ENCODE results near the gene KRT72. TPM values are rescaled to one million over a fixed set of nuclear protein-coding genes. Genes with fewer than 3 reads are reported as not detected.

Gene KRT72
- total RNA-seq, 2 experiments from 2014 or later = 0.16 to 0.32 TPM

DNA sequence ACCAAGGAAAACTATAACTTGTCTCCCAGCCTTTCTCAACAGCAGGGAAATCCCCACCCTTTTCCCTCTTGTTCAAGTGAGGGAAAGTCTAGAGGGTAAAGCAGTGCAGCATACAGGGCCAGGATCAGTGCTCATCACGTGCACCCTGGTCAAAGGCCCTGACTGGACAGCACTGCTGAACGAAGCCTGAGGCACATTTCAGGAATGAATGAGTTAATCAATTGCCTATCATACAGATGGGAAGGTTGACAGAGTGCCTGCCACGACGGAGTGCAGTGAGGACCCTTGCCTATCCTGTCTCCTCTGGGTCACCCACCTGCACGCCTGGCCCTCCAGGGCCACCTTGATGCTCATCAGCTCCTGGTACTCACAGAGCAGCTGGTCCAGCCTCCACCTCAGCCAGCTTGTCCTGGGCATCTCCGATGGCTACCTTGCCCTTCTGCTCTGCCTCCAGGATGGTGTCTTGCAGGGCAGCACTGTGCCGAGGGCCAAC lies 28.8 kb upstream of the KRT72 start:
- Mint-ChIP-seq H3K4me1 (ENCODE audit: low read depth) (peaks cover 56% of the 10 kb centered on the region), H3K27me3 (no peaks in the 10 kb centered on the region), H3K36me3 (ENCODE audit: low read depth) (no peaks in the 10 kb centered on the region), H3K27ac (no peak overlapping the region), H3K4me3 (no peak overlapping the region), H3K9me3 (no peaks in the 10 kb centered on the region)
- intact Hi-C loops (cut with micrococcal nuclease) = no loop called here
- ChIA-PET CTCF (no interaction called here), POLR2A (no interaction called here)
- TF ChIP-seq, protein P1, sequence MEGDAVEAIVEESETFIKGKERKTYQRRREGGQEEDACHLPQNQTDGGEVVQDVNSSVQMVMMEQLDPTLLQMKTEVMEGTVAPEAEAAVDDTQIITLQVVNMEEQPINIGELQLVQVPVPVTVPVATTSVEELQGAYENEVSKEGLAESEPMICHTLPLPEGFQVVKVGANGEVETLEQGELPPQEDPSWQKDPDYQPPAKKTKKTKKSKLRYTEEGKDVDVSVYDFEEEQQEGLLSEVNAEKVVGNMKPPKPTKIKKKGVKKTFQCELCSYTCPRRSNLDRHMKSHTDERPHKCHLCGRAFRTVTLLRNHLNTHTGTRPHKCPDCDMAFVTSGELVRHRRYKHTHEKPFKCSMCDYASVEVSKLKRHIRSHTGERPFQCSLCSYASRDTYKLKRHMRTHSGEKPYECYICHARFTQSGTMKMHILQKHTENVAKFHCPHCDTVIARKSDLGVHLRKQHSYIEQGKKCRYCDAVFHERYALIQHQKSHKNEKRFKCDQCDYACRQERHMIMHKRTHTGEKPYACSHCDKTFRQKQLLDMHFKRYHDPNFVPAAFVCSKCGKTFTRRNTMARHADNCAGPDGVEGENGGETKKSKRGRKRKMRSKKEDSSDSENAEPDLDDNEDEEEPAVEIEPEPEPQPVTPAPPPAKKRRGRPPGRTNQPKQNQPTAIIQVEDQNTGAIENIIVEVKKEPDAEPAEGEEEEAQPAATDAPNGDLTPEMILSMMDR (IDR thresholded peaks at IDR 0.05) = no peak
- ATAC-seq (no peak), DNase-seq (no peak)

DNA sequence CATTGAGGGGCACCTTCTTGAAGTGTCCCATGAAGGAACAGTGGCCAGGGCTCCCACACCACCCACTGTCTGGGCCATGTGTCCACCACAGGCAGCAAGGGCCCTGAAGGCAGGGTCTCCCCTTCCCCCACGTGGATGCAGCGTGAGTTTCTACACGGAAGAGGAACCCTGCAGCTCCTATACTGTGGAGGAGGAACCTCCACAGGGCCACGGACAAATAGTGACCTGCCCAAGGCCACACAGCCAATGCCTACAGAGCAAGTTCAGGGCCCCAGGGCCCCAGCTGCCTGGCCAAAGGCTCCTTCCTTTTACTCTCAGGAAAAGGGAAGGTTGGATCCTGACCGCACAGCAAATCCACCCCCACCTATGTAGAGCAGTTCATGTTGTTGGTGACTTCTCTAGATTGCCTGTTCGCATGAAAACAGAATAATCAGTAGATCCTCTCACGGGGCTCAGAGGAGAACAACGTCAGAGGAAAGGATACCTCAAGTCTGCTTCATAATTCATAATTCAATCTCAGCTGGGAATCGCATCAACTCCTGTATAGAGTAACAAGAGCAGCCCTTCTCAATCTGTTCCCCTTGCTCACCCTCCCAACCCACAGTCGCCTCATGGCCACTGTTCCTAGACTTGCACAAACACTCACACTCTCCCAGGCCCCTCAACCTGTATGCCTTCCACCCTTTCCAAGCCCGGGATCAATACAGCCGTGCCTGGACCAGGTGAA lies 28.2 kb upstream of the KRT72 start:
- peaks cover 56% of the 10 kb centered on the region for H3K4me1 Mint-ChIP-seq (ENCODE audit: low read depth)
- CTCF ChIA-PET = no interaction called here

DNA sequence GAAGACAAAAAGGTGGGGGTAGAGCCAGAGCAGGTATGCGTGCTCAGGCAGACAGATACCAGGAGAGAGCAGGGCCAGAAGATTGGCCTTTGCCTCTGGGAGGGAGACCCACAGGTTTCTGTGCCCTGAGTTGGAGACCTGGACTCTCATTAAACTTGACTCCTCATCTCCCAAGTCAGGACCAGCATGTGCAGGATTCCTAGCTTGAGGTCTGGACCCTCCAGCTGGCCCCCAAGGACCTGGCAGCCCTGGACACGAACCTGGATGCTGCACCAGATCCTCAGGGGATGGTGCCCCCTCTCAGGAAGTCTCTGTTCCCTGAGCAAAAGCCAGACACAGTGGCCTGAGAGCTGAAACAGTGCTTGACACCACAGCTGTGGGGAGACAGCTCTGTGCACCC lies 27.6 kb upstream of the KRT72 start:
- TF ChIP-seq, protein P1 (IDR thresholded peaks at IDR 0.05) = no peak
- H3K9me3 Mint-ChIP-seq = no peaks in the 10 kb centered on the region
- intact Hi-C loops (cut with micrococcal nuclease) = no loop called here
- no peaks in the 10 kb centered on the region for H3K36me3 Mint-ChIP-seq (ENCODE audit: low read depth)
- ATAC-seq = no peak
- CTCF ChIA-PET = no interaction called here
- no peak for DNase-seq
- peaks cover 51% of the 10 kb centered on the region for H3K4me1 Mint-ChIP-seq (ENCODE audit: low read depth)
- POLR2A ChIA-PET = no interaction called here
- H3K27me3 Mint-ChIP-seq = no peaks in the 10 kb centered on the region
- H3K27ac Mint-ChIP-seq = no peak overlapping the region
- no peak overlapping the region for H3K4me3 Mint-ChIP-seq

More for the DNA sequence above, 28.2 kb upstream of the KRT72 start:
- POLR2A ChIA-PET = no interaction called here
- intact Hi-C loops (cut with micrococcal nuclease) = no loop called here
- H3K27me3 Mint-ChIP-seq = no peaks in the 10 kb centered on the region
- H3K27ac Mint-ChIP-seq = no peak overlapping the region
- H3K4me3 Mint-ChIP-seq = no peak overlapping the region
- no peak for ATAC-seq
- DNase-seq = no peak
- H3K36me3 Mint-ChIP-seq (ENCODE audit: low read depth) = no peaks in the 10 kb centered on the region
- no peaks in the 10 kb centered on the region for H3K9me3 Mint-ChIP-seq
- TF ChIP-seq, protein P1 (IDR thresholded peaks at IDR 0.05) = no peak

DNA sequence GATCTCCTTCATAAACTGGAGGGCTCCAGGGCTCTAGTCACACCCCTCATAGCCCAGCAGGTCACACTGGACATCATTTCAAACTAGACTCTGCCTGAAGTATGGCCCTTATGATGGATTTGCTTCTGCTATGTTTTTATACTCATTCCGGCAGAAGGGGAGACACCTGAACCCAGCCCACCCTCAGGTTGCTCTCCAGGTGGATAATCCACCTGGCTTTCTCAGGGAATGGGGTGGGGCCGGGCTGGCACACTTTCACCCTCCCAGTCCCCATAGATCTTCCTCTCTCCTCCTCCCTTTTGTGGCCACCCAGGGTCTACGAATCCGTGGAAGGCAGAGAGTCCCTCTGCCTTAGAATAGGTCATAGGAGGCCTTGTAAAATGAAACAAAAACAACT lies 26.8 kb upstream of the KRT72 start:
- ChIA-PET POLR2A (no interaction called here), CTCF (no interaction called here)
- H3K36me3 Mint-ChIP-seq (ENCODE audit: low read depth) = no peaks in the 10 kb centered on the region
- no peak for DNase-seq
- ATAC-seq = no peak
- H3K4me3 Mint-ChIP-seq = no peak overlapping the region
- no peaks in the 10 kb centered on the region for H3K27me3 Mint-ChIP-seq
- no peak overlapping the region for H3K27ac Mint-ChIP-seq
- peaks cover 45% of the 10 kb centered on the region for H3K4me1 Mint-ChIP-seq (ENCODE audit: low read depth)
- TF ChIP-seq, protein P1 (IDR thresholded peaks at IDR 0.05) = no peak
- intact Hi-C loops (cut with micrococcal nuclease) = no loop called here
- H3K9me3 Mint-ChIP-seq = peaks cover 2% of the 10 kb centered on the region

DNA sequence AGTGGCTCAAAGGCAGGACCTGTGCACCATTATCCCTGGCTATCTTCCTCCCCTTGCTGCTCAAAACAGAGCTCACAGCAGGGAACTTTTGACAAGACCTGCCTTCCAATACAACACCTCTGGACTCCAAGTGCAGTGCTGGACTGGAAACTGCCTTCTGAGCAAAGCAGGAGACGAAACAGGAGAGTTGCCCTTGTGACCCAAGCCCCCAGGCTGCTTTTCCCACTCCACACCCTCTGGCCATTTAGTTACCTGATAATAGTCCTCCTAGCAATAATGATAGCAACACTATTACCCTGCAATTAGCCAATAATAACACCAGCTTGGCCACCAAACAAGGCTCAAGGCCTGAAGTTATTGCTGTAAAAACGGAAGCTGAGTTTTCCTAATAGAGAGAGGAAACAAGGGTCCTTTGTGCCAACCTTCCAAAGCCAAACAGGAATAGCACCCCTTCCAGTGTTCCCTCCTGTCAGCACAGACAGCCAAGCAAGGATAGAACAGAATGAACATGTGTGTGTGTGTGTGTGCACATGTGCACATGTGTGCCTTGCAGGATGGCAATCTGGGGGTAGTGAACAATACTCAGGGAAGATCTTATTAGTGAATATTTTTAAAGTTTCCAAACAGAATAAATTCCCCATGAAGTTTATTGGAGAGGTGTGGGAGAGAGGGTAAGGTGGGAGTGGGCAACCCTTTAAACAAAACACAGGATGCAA lies 26.3 kb upstream of the KRT72 start:
- intact Hi-C loops (cut with micrococcal nuclease) = no loop called here
- ChIA-PET CTCF (interaction anchor here (0.7 kb wide), 1 partner anchor 253 kb away, joined by 3 read pairs; no protein-coding TSS in a partner anchor), POLR2A (interaction anchor here (1.6 kb wide), 1 partner anchor 10 kb away, joined by 4 read pairs; no protein-coding TSS in a partner anchor)
- Mint-ChIP-seq H3K4me3 (no peak overlapping the region), H3K36me3 (ENCODE audit: low read depth) (peaks cover 3% of the 10 kb centered on the region), H3K9me3 (peaks cover 6% of the 10 kb centered on the region), H3K27me3 (no peaks in the 10 kb centered on the region), H3K4me1 (ENCODE audit: low read depth) (peaks cover 39% of the 10 kb centered on the region), H3K27ac (no peak overlapping the region)
- TF ChIP-seq, protein P1 (IDR thresholded peaks at IDR 0.05) = no peak
- ATAC-seq (no peak), DNase-seq (no peak)

Data from activated CD8-positive, alpha-beta T cell treated with anti-CD3 and anti-CD28 coated beads for 36 hours (primary cell).